ENCODE measurements around the gene DHRS9. TPM values are rescaled to one million over a fixed set of nuclear protein-coding genes. Genes with fewer than 3 reads are reported as not detected.
"Not testable (repeated sequence)": the region's sequence is repeated elsewhere in the genome, so short reads cannot be mapped to it uniquely, and the experiment has no call there.

The DHRS9 gene
- total RNA-seq, 1 experiment from 2014 or later, result 0.21 TPM

GRCh38 chr2:169131587-169132512 is 62.5 kb downstream of the DHRS9 start:
- DNase-seq (ENCODE audit: low read depth), result peak; percentile 78

- not testable (repeated sequence) for DNase-seq (ENCODE audit: low read depth)
Observed at GRCh38 chr2:169134272-169134671, 64.9 kb downstream of the DHRS9 start.

- DNase-seq (ENCODE audit: low read depth), result not testable (repeated sequence)
Observed at GRCh38 chr2:169136428-169136827, 67.1 kb downstream of the DHRS9 start.

- peak; percentile 8 for DNase-seq (ENCODE audit: low read depth)
Observed at GRCh38 chr2:169136885-169137534, 67.6 kb downstream of the DHRS9 start.

- no peak for DNase-seq (ENCODE audit: low read depth)
Observed at GRCh38 chr2:169137924-169138323, 68.6 kb downstream of the DHRS9 start.

GRCh38 chr2:169139145-169139544 is 69.8 kb downstream of the DHRS9 start:
- no peak for DNase-seq (ENCODE audit: low read depth)

GRCh38 chr2:169139993-169140767 is 70.8 kb downstream of the DHRS9 start:
- no peak for DNase-seq (ENCODE audit: low read depth)

- peak; percentile 65 for DNase-seq (ENCODE audit: low read depth)
Observed at GRCh38 chr2:169141713-169142352, 72.5 kb downstream of the DHRS9 start.

GRCh38 chr2:169143998-169144397 is 74.6 kb downstream of the DHRS9 start:
- no peak for DNase-seq (ENCODE audit: low read depth)

Other genes with a start within 250 kb of the DHRS9 start
- gene SPC25, start 179.1 kb upstream of the DHRS9 start, total RNA-seq (2014; rRNA removed; shearing (Covaris generic)), result 16.6 and 27.1 TPM in 2 replicates
- gene G6PC2, start 168.3 kb upstream of the DHRS9 start, total RNA-seq (2014; rRNA removed; shearing (Covaris generic)), result not detected in 2 replicates
- under 0.01 TPM in 1 of 2 replicates, not detected in the other for gene ABCB11, start 38.2 kb upstream of the DHRS9 start, total RNA-seq (2014; rRNA removed; shearing (Covaris generic))

Data from HT1080 (cell line).